Measurements from ENCODE around the gene DPP7. TPM values are rescaled to one million over a fixed set of nuclear protein-coding genes. Genes with fewer than 3 reads are reported as not detected.

The DPP7 gene
- total and polyA plus RNA-seq, 2 of the 8 experiments (the other 6 are each of a cell fraction or from before 2014, with no cell fraction given) = 21.2 to 26.8 TPM

DNA sequence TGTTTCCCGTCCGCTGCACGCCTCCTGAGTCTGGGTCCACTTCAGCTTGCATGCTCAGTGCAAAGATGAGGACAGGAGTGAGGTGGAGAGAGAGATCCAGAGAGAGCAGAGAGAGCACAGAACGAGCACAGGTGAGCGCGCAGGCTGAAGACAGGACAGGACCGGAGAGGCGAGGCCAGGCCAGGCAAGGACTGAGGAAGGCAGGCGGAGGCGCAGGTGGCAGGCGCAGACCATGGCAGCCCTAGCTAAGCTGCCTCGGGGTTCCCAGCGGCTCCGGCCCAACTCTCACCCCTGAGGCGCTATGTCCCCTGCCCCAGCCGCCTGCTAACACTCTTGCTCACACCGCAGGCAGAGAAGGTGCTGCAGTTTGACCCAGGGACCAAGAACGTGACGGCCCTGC is 34.1 kb upstream of the DPP7 start:
- no peak overlapping the region for H3K4ac ChIP-seq (replicated peaks; ENCODE audit: insufficient read length, low read depth, low read length)
- WGBS, 2 experiments (ENCODE audit: extremely low coverage in 1 of 2, insufficient coverage in 1 of 2, insufficient read length in 1 of 2, insufficient replicate concordance in 2 of 2, low coverage in 1 of 2, low lambda C conversion rate in 2 of 2, missing lambda C conversion rate in 1 of 2) = 86% methylated on average over 19 of the region's 19 CpGs; no CpG with 5 or more reads in 1 of the 2 experiments
- H2BK12ac ChIP-seq (ENCODE audit: low read depth, low read length) = no peak overlapping the region; the same call in 1 of the 2 replicates
- DNase-seq (ENCODE audit: low read depth in 1 of 2, low spot score in 2 of 2) (no peak), FAIRE-seq (no peak)
- H4K20me1 ChIP-seq (replicated peaks in 1 of 2; ENCODE audit: control insufficient read depth in 1 of 2, insufficient read depth in 2 of 2, low read length in 2 of 2) = peaks cover 3 to 17% of the 10 kb centered on the region in 2 experiments
- H3K4me3 ChIP-seq (ENCODE audit: extremely low read depth in 1 of 4, insufficient read depth in 2 of 4, low read depth in 3 of 4, low read length in 4 of 4) = no peak overlapping the region
- ChIA-PET CTCF (ENCODE audit: partially characterized antibody) (interaction anchor here (0.6 to 3.6 kb wide), 10 partner anchors 9 to 136 kb away, joined by 3 to 24 read pairs (median 4); partner anchors contain the start of gene GRIN1), POLR2A (ENCODE audit: partially characterized antibody) (interaction anchor here (0.6 to 1.2 kb wide), 5 partner anchors 14 to 75 kb away, joined by 3 to 4 read pairs (median 4); no protein-coding TSS in a partner anchor)
- peaks cover 0 to 9% (median 0%) of the 10 kb centered on the region in 4 experiments; a peak in 1 of 7 replicates for H3K4me1 ChIP-seq (replicated peaks in 1 of 4; ENCODE audit: control insufficient read depth in 3 of 4, insufficient read depth in 4 of 4, low read length in 3 of 4)
- H3K56ac ChIP-seq (replicated peaks; ENCODE audit: insufficient read length, low read depth, low read length) = no peak overlapping the region
- peaks cover 0 to 4% (median 3%) of the 10 kb centered on the region in 4 experiments; a peak in 4 of 7 replicates for H3K27me3 ChIP-seq (replicated peaks in 1 of 4; ENCODE audit: control insufficient read depth in 3 of 4, extremely low read depth in 1 of 4, insufficient read depth in 3 of 4, low read length in 3 of 4)
- no peak overlapping the region for H4K5ac ChIP-seq (ENCODE audit: insufficient read length, low read depth, low read length)
- H4K91ac ChIP-seq (replicated peaks; ENCODE audit: insufficient read length, low read length) = peak overlapping the region; percentile 54
- no peak overlapping the region for H2BK20ac ChIP-seq (ENCODE audit: low read length)
- no peak overlapping the region for H3K27ac ChIP-seq (ENCODE audit: low read depth, low read length)
- H3K14ac ChIP-seq (ENCODE audit: insufficient read length) = no peak overlapping the region
- H3K18ac ChIP-seq (ENCODE audit: extremely low read depth, low read length) = no peak overlapping the region
- no peak overlapping the region for H2BK15ac ChIP-seq (ENCODE audit: low read length)
- no peaks in the 10 kb centered on the region for H3K79me1 ChIP-seq (ENCODE audit: low read depth, low read length)
- no peaks in the 10 kb centered on the region; a peak in 1 of 4 replicates for H3K79me2 ChIP-seq (ENCODE audit: control insufficient read depth in 1 of 2, insufficient read depth in 2 of 2, low read length in 2 of 2)
- H2BK120ac ChIP-seq (replicated peaks; ENCODE audit: low read depth, low read length) = no peak overlapping the region
- no peak overlapping the region for H2BK5ac ChIP-seq (ENCODE audit: low read depth, low read length)
- peak overlapping the region; percentile 2; the same call in 1 of the 2 replicates for H4K8ac ChIP-seq (ENCODE audit: extremely low read depth, insufficient read depth, low read length)
- H2AFZ ChIP-seq (ENCODE audit: low read length) = no peak overlapping the region
- no peak overlapping the region for H3K9ac ChIP-seq (replicated peaks in 1 of 4; ENCODE audit: extremely low read depth in 1 of 4, low read depth in 3 of 4, low read length in 3 of 4)
- no peaks in the 10 kb centered on the region; a peak in 1 of 8 replicates for H3K36me3 ChIP-seq (ENCODE audit: control insufficient read depth in 2 of 4, insufficient read depth in 4 of 4, low read length in 3 of 4)
- no peak overlapping the region for H3K4me2 ChIP-seq (ENCODE audit: insufficient read depth in 1 of 2, low read depth in 2 of 2, low read length in 2 of 2)
- no peak overlapping the region for H3K23ac ChIP-seq (ENCODE audit: insufficient read length)
- peaks cover 0 to 7% of the 10 kb centered on the region in 2 experiments; a peak in 3 of 4 replicates for H3K9me3 ChIP-seq (ENCODE audit: insufficient read depth in 2 of 2, low read depth in 1 of 2, low read length in 1 of 2)
- H2AK5ac ChIP-seq (ENCODE audit: low read depth, low read length) = no peak overlapping the region; the same call in 1 of the 2 replicates
- H3K23me2 ChIP-seq (ENCODE audit: low read depth, low read length) = peaks cover 2% of the 10 kb centered on the region; the same call in 1 of the 2 replicates
- no peak for TF ChIP-seq CEBPB (IDR thresholded peaks at IDR 0.05; ENCODE audit: low read depth, low read length)
- TF ChIP-seq NRF1 (IDR thresholded peaks at IDR 0.05; ENCODE audit: low read depth, low read length) = no peak
- TF ChIP-seq, protein P1, sequence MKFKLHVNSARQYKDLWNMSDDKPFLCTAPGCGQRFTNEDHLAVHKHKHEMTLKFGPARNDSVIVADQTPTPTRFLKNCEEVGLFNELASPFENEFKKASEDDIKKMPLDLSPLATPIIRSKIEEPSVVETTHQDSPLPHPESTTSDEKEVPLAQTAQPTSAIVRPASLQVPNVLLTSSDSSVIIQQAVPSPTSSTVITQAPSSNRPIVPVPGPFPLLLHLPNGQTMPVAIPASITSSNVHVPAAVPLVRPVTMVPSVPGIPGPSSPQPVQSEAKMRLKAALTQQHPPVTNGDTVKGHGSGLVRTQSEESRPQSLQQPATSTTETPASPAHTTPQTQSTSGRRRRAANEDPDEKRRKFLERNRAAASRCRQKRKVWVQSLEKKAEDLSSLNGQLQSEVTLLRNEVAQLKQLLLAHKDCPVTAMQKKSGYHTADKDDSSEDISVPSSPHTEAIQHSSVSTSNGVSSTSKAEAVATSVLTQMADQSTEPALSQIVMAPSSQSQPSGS (IDR thresholded peaks at IDR 0.05; ENCODE audit: low read length) = no peak
- TF ChIP-seq TEAD4 (IDR thresholded peaks at IDR 0.05; ENCODE audit: low read depth, low read length) = no peak
- no peak for TF ChIP-seq BRCA1 (IDR thresholded peaks at IDR 0.05; ENCODE audit: low read depth, low read length)
- no peak for TF ChIP-seq NANOG (IDR thresholded peaks at IDR 0.05; ENCODE audit: insufficient read depth, low read depth, low read length, poor library complexity, severe bottlenecking)
- TF ChIP-seq RNF2 (IDR thresholded peaks at IDR 0.05; ENCODE audit: borderline replicate concordance, low read depth, low read length, missing control alignments, poor library complexity, severe bottlenecking) = no peak
- no peak for TF ChIP-seq SAP30 (IDR thresholded peaks at IDR 0.05; ENCODE audit: insufficient read depth, insufficient replicate concordance, low read length)
- TF ChIP-seq TCF12 (IDR thresholded peaks at IDR 0.05; ENCODE audit: low read depth, low read length) = no peak
- no peak for TF ChIP-seq MAFK (IDR thresholded peaks at IDR 0.05; ENCODE audit: low read depth, low read length)
- no peak for TF ChIP-seq JUN (IDR thresholded peaks at IDR 0.05; ENCODE audit: low read depth, low read length)
